GM12878 (cell line): ENCODE results near the gene CFAP58. TPM values are rescaled to one million over a fixed set of nuclear protein-coding genes. Genes with fewer than 3 reads are reported as not detected.

Experiments used
- ATAC-seq: fragments of 200-7000 bp; cut with Tn5 transposase; 3 replicates; pipeline ENCODE4 v1.9.1; 2020; ENCODE audit warnings: mild to moderate bottlenecking, moderate library complexity
- BruUV-seq: library from RNA; stranded (reverse); fragments of 400-500 nt; replicated peaks from 2 replicates; lab custom pipeline; 2021; lab: Mats Ljungman, UMichigan
- CTCF ChIA-PET: fragments of 300-600 bp; sonication (Branson Sonifier 250); formaldehyde crosslinking; extraction: SDS; loops from one replicate; lab custom pipeline; 2021; ENCODE audit warnings: inconsistent platforms; lab: Yijun Ruan, JAX
- POLR2A ChIA-PET: fragments of 350-600 bp; formaldehyde crosslinking; extraction: SDS; loops from one replicate; lab custom pipeline; 2021; ENCODE audit warnings: inconsistent platforms; lab: Charles Lee
- RAD21 ChIA-PET: fragments of 300-600 bp; sonication (Branson Sonifier 250); formaldehyde crosslinking; loops from one replicate; lab custom pipeline; 2023; ENCODE audit warnings: antibody characterized with exemption; ENCODE audit not compliant: unreplicated experiment; lab: Charles Lee
- SMC1A ChIA-PET: fragments of 300-600 bp; sonication (Branson Sonifier 250); formaldehyde crosslinking; loops from one replicate; lab custom pipeline; 2023; ENCODE audit not compliant: unreplicated experiment, uncharacterized antibody; lab: Charles Lee
- DNase-seq: peaks from one replicate; pipeline ENCODE4 v3.0.0-alpha.2; 2011; ENCODE audit warnings: low read depth, low spot score
- FAIRE-seq: peaks from 3 replicates; lab custom pipeline; 2011; peaks lifted over from hg19 to GRCh38; lab: Jason Lieb, UNC
- H2AFZ ChIP-seq: 2 replicates; pipeline ENCODE4 v1.6.0; 2011; ENCODE audit warnings: low read depth, low read length, control low read depth; ENCODE audit not compliant: control insufficient read depth
- H3K27ac ChIP-seq: 2 replicates; pipeline ENCODE4 v1.5.1; 2011; ENCODE audit warnings: control low read depth; ENCODE audit not compliant: control insufficient read depth, insufficient read depth
- H3K27me3 ChIP-seq, 2 experiments: replicated peaks in 1 of 2; 2 replicates each; pipeline versions ENCODE4 v1.6.0 to v1.6.1; 2011; ENCODE audit warnings: low read length in 1 of 2; ENCODE audit not compliant: control insufficient read depth in 2 of 2, insufficient read depth in 2 of 2
- H3K36me3 ChIP-seq, 2 experiments: 2 replicates each; pipeline ENCODE4 v1.5.1; 2011; ENCODE audit warnings: low read length in 1 of 2; ENCODE audit not compliant: control insufficient read depth in 2 of 2, insufficient read depth in 2 of 2
- H3K4me1 ChIP-seq: 2 replicates; pipeline ENCODE4 v1.6.1; 2011; ENCODE audit warnings: mild to moderate bottlenecking, low read length, moderate library complexity, mixed read lengths; ENCODE audit not compliant: control insufficient read depth, insufficient read depth
- H3K4me2 ChIP-seq: 2 replicates; pipeline ENCODE4 v1.6.0; 2011; ENCODE audit warnings: control low read depth; ENCODE audit not compliant: control insufficient read depth, insufficient read depth
- H3K4me3 ChIP-seq: fragments of 200-600 bp; sonication (generic); 2 replicates; pipeline ENCODE4 v1.5.1; 2016
- H3K79me2 ChIP-seq: 2 replicates; pipeline ENCODE4 v1.6.0; 2011; ENCODE audit warnings: low read length; ENCODE audit not compliant: control insufficient read depth, insufficient read depth
- H3K9ac ChIP-seq: 2 replicates; pipeline ENCODE4 v1.8.0; 2011; ENCODE audit warnings: low read length, control low read depth, mixed read lengths; ENCODE audit not compliant: control insufficient read depth, insufficient read depth
- H3K9me3 ChIP-seq: replicated peaks from 3 replicates; pipeline ENCODE4 v1.5.1; 2011; ENCODE audit warnings: mild to moderate bottlenecking, low read length; ENCODE audit not compliant: control insufficient read depth, insufficient read depth
- H4K20me1 ChIP-seq: 2 replicates; pipeline ENCODE4 v1.6.0; 2011; ENCODE audit not compliant: control insufficient read depth, insufficient read depth
- ETV6 ChIP-seq, 2 experiments: fragments of 450-650 bp in 1 of 2; IDR thresholded peaks in 1 of 2; conservative IDR thresholded peaks in 1 of 2; 2 replicates each; pipeline ENCODE4 v1.6.1; 2014; ENCODE audit warnings: antibody characterized with exemption in 1 of 2, borderline replicate concordance in 1 of 2, low read depth in 1 of 2, mild to moderate bottlenecking in 1 of 2, moderate library complexity in 1 of 2
- KAT2A ChIP-seq: conservative IDR thresholded peaks from 2 replicates; pipeline ENCODE4 v1.6.1; 2011; ENCODE audit warnings: low read depth, low read length; ENCODE audit not compliant: control insufficient read depth
- ZBED1 ChIP-seq: IDR thresholded peaks from 2 replicates; pipeline ENCODE4 v1.6.1; 2016; ENCODE audit warnings: borderline replicate concordance
- WGBS: methylation state at CpG from one replicate; pipeline ENCODE4 v1.1.6; 2016; ENCODE audit warnings: low lambda C conversion rate; ENCODE audit not compliant: insufficient replicate concordance, insufficient coverage; ENCODE audit errors: missing lambda C conversion rate; 5-methylcytosine and 5-hydroxymethylcytosine counted together
- in situ Hi-C: fragments of 300-500 bp; cut with MboI; formaldehyde crosslinking; loops from 9 replicates; pipeline ENCODE4 v1.14.3; 2018; ENCODE audit warnings: mixed read lengths
- intact Hi-C: fragments of 100-400 bp; cut with micrococcal nuclease; formaldehyde crosslinking; loops from one replicate; pipeline ENCODE4 v1.14.2; 2022; ENCODE audit not compliant: unreplicated experiment
- polyA plus RNA-seq, 11 experiments: library from polyadenylated mRNA; depleted of rRNA in 4 of 11; unstranded in 6 of 11; stranded (reverse) in 5 of 11; fragments of >200 nt; fragmentation: Nextera tagmentation in 4 of 11; fragmentation: Illumina TruSeq in 1 of 11; extraction: Ambion mirVana in 4 of 11; extraction: Trizol in 1 of 11; gene quantifications; 1 replicate in 1 of 11; 2 replicates in 10 of 11; pipeline versions ENCODE4 v1.2.1 to v1.2.3, GENCODE V29; 2011 to 2016; ENCODE audit warnings: inconsistent platforms in 2 of 11, missing spikeins in 2 of 11, low read depth in 1 of 11
- total RNA-seq, 4 experiments: library from RNA; depleted of rRNA in 3 of 4; stranded (reverse); fragments of >200 nt in 3 of 4; fragmentation: Illumina TruSeq in 1 of 4; extraction: Trizol in 1 of 4; gene quantifications; 2 replicates each; pipeline versions ENCODE4 v1.2.1 to v1.2.3, GENCODE V29; 2013 to 2021
- TF ChIP-seq, protein P1 (sequence below): IDR thresholded peaks from 2 replicates; pipeline ENCODE4 v1.6.1; 2012; ENCODE audit warnings: improper control_type of control experiment, low read depth, low read length; ENCODE audit not compliant: insufficient replicate concordance
- TF ChIP-seq, protein P2 (sequence below): fragments of 450-650 bp; IDR thresholded peaks from 2 replicates; pipeline ENCODE4 v1.6.1; 2017; ENCODE audit warnings: low read depth, mild to moderate bottlenecking, moderate library complexity

CFAP58 gene
- total and polyA plus RNA-seq, 10 of the 15 experiments (the other 5 are each of a cell fraction or from before 2014, with no cell fraction given): 0.03 to 0.35 (median 0.21) TPM

DNA sequence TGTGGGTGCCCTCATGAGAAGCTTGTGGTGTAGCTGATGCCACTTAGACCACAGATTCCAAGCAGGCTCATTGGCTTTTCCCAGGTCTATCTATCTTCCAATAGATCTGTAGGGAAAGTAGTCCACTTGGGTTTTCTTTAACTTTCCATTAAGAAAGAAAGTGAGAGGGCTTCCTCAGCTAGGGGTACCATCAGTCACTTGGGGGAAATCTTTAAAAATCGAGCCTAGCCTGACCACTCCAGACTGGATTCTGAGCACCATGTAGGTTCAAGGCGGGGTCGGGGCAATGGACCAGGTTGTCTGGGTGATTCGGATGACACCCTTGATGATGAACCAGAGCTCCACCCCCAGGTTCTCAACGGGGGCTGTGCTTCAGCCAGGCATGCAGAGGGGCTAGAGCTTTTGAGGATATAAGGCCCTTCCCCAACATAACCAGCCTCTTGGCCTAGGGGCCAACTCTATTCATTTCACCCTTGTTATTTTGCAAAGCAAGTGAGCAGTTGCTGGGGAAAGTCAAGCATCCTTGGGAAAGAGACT, 42.4 kb upstream of the CFAP58 start:
- no peak overlapping the region for H3K4me3 ChIP-seq
- H4K20me1 ChIP-seq: no peaks in the 10 kb centered on the region; the same call in 1 of the 2 replicates
- SMC1A ChIA-PET: interaction anchor here (0.9 to 1.3 kb wide), 2 partner anchors 38 to 40 kb away, joined by 3 to 5 read pairs; no protein-coding TSS in a partner anchor
- in situ Hi-C loops (loop anchor here (5.0 kb wide), 1 partner anchor 36 kb away; no protein-coding TSS in a partner anchor), intact Hi-C loops (no loop called here)
- RAD21 ChIA-PET: interaction anchor here (9.0 kb wide), 1 partner anchor 40 kb away, joined by 137 read pairs; the partner anchor contains the start of gene CFAP58
- H3K9ac ChIP-seq: no peak overlapping the region
- no peak overlapping the region for H3K27ac ChIP-seq
- ATAC-seq (no peak), DNase-seq (no peak), FAIRE-seq (no peak)
- POLR2A ChIA-PET: interaction anchor here (1.1 kb wide), 1 partner anchor 11 kb away, joined by 3 read pairs; no protein-coding TSS in a partner anchor
- no peaks in the 10 kb centered on the region for H3K79me2 ChIP-seq
- H3K27me3 ChIP-seq: no peaks in the 10 kb centered on the region
- peaks cover 23% of the 10 kb centered on the region for H3K4me1 ChIP-seq
- no peak overlapping the region for H3K4me2 ChIP-seq
- BruUV-seq: no TSS peak
- peaks cover 11 to 37% of the 10 kb centered on the region in 2 experiments for H3K36me3 ChIP-seq
- CTCF ChIA-PET: interaction anchor here (1.3 to 13.3 kb wide), 4 partner anchors 8 to 39 kb away, joined by 6 to 419 read pairs (median 9); partner anchors contain the start of gene CFAP58
- H3K9me3 ChIP-seq: no peaks in the 10 kb centered on the region
- WGBS: 79% methylated on average over 5 of the region's 5 CpGs
- no peak overlapping the region for H2AFZ ChIP-seq
- no peak for TF ChIP-seq ZBED1
- no peak for TF ChIP-seq KAT2A

DNA sequence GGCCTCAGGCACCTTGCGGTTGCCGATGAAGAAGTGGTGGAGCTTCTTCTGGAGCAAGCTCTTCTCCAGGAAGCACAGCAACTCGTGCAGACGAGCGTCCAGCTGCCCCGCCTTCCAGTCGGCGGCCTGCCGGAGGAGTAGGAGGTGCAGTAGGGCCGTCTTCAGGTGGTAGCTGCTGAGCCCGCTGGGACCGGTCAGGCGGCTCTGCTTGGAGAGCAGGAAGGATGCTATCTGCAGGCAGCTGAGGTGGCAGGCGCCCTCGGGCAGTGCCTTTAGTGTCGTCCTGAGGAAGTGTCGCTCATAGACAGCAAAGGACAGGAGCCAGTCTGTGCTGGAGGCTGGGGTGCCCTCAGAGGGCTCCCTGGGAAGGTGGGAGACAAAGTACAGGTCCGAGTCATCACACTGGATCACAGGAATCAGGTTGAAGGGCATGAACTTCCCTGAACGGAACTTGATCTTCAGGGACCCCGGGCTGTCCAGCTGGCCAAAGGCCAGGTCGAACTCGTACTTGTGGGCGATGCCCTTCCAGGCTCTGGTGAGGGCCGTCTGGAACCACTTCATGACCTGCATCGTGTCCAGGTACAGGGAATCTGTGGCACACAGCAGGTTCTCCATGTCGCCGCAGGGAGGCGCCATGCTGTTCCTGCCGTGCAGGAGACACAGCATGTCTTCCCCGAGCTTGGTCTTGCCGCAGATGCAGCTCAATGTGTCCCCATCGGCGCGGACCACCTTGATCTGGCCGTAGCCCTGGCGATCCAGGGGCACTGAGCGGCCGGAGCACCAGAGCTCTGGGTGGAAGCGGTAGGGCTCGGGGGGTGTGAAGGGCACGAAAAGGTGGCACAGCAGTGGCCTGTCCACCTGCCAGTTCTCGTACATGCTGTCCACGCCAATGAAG, 38.8 kb upstream of the CFAP58 start:
- in situ Hi-C loops: loop anchor here (5.0 kb wide), 1 partner anchor 32 kb away; no protein-coding TSS in a partner anchor
- H4K20me1 ChIP-seq: peaks cover 5% of the 10 kb centered on the region; the same call in 1 of the 2 replicates
- TF ChIP-seq, protein P1, sequence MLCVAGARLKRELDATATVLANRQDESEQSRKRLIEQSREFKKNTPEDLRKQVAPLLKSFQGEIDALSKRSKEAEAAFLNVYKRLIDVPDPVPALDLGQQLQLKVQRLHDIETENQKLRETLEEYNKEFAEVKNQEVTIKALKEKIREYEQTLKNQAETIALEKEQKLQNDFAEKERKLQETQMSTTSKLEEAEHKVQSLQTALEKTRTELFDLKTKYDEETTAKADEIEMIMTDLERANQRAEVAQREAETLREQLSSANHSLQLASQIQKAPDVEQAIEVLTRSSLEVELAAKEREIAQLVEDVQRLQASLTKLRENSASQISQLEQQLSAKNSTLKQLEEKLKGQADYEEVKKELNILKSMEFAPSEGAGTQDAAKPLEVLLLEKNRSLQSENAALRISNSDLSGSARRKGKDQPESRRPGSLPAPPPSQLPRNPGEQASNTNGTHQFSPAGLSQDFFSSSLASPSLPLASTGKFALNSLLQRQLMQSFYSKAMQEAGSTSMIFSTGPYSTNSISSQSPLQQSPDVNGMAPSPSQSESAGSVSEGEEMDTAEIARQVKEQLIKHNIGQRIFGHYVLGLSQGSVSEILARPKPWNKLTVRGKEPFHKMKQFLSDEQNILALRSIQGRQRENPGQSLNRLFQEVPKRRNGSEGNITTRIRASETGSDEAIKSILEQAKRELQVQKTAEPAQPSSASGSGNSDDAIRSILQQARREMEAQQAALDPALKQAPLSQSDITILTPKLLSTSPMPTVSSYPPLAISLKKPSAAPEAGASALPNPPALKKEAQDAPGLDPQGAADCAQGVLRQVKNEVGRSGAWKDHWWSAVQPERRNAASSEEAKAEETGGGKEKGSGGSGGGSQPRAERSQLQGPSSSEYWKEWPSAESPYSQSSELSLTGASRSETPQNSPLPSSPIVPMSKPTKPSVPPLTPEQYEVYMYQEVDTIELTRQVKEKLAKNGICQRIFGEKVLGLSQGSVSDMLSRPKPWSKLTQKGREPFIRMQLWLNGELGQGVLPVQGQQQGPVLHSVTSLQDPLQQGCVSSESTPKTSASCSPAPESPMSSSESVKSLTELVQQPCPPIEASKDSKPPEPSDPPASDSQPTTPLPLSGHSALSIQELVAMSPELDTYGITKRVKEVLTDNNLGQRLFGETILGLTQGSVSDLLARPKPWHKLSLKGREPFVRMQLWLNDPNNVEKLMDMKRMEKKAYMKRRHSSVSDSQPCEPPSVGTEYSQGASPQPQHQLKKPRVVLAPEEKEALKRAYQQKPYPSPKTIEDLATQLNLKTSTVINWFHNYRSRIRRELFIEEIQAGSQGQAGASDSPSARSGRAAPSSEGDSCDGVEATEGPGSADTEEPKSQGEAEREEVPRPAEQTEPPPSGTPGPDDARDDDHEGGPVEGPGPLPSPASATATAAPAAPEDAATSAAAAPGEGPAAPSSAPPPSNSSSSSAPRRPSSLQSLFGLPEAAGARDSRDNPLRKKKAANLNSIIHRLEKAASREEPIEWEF: no peak
- TF ChIP-seq, protein P2, sequence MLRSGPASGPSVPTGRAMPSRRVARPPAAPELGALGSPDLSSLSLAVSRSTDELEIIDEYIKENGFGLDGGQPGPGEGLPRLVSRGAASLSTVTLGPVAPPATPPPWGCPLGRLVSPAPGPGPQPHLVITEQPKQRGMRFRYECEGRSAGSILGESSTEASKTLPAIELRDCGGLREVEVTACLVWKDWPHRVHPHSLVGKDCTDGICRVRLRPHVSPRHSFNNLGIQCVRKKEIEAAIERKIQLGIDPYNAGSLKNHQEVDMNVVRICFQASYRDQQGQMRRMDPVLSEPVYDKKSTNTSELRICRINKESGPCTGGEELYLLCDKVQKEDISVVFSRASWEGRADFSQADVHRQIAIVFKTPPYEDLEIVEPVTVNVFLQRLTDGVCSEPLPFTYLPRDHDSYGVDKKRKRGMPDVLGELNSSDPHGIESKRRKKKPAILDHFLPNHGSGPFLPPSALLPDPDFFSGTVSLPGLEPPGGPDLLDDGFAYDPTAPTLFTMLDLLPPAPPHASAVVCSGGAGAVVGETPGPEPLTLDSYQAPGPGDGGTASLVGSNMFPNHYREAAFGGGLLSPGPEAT: no peak
- no peak for TF ChIP-seq ETV6 (conservative IDR thresholded peaks at IDR 0.05 in 1 of 2, IDR thresholded peaks at IDR 0.05 in 1 of 2; ENCODE audit: borderline replicate concordance in 1 of 2, low read depth in 1 of 2)

More for the DNA sequence above, 38.8 kb upstream of the CFAP58 start:
- intact Hi-C loops: no loop called here
- 94% methylated on average over 43 of the region's 43 CpGs for WGBS
- Histone ChIP-seq H2AFZ (no peak overlapping the region), H3K4me3 (no peak overlapping the region), H3K27me3 (no peaks in the 10 kb centered on the region), H3K4me1 (peaks cover 10% of the 10 kb centered on the region), H3K9ac (no peak overlapping the region), H3K27ac (no peak overlapping the region), H3K9me3 (no peaks in the 10 kb centered on the region), H3K4me2 (no peak overlapping the region), H3K79me2 (peaks cover 4% of the 10 kb centered on the region), H3K36me3 (peaks cover 14 to 42% of the 10 kb centered on the region in 2 experiments)
- FAIRE-seq (no peak), ATAC-seq (no peak), DNase-seq (no peak)
- POLR2A ChIA-PET: no interaction called here
- CTCF ChIA-PET: interaction anchor here (1.1 to 13.3 kb wide), 3 partner anchors 9 to 36 kb away, joined by 3 to 419 read pairs (median 4); partner anchors contain the start of gene CFAP58
- no TSS peak for BruUV-seq
- RAD21 ChIA-PET: no interaction called here
- SMC1A ChIA-PET: interaction anchor here (1.5 kb wide), 1 partner anchor 35 kb away, joined by 4 read pairs; no protein-coding TSS in a partner anchor
